Hypothalamus (tissue), 51 donors: ENCODE measurements around the gene EHBP1.
"Not testable (repeated sequence)": the region's sequence is repeated elsewhere in the genome, so short reads cannot be mapped to it uniquely, and the experiment has no call there.

Experiments used
- DNase-seq, 51 donors: peaks; one replicate each; lab custom pipeline; 2025; lab: John Stamatoyannopoulos, UW

EHBP1 gene

GRCh38 chr2:63058144-63058920 is 352.8 kb downstream of the EHBP1 start:
- DNase-seq: no peak

- DNase-seq: no peak
Observed at GRCh38 chr2:63058921-63059792, 353.6 kb downstream of the EHBP1 start.

GRCh38 chr2:63059793-63060471 is 354.4 kb downstream of the EHBP1 start:
- DNase-seq: no peak

- no peak for DNase-seq
Observed at GRCh38 chr2:63060472-63060991, 355.0 kb downstream of the EHBP1 start.

GRCh38 chr2:63064197-63064596 is 358.7 kb downstream of the EHBP1 start:
- no peak for DNase-seq

- DNase-seq: no peak
Observed at GRCh38 chr2:63064661-63065060, 359.1 kb downstream of the EHBP1 start.

- no peak for DNase-seq
Observed at GRCh38 chr2:63066265-63066664, 360.8 kb downstream of the EHBP1 start.

GRCh38 chr2:63066838-63067237 is 361.3 kb downstream of the EHBP1 start:
- no peak for DNase-seq

- no peak for DNase-seq
Observed at GRCh38 chr2:63071664-63072063, 366.2 kb downstream of the EHBP1 start.

GRCh38 chr2:63073994-63074393 is 368.5 kb downstream of the EHBP1 start:
- no peak for DNase-seq

- not testable (repeated sequence) for DNase-seq
Observed at GRCh38 chr2:63074399-63074798, 368.9 kb downstream of the EHBP1 start.

GRCh38 chr2:63078852-63079606 is 373.5 kb downstream of the EHBP1 start:
- DNase-seq: no peak

GRCh38 chr2:63081404-63081803 is 375.9 kb downstream of the EHBP1 start:
- DNase-seq: no peak

- no peak for DNase-seq
Observed at GRCh38 chr2:63086687-63087086, 381.2 kb downstream of the EHBP1 start.

GRCh38 chr2:63092401-63092800 is 386.9 kb downstream of the EHBP1 start:
- no peak for DNase-seq

- no peak for DNase-seq
Observed at GRCh38 chr2:63092857-63093256, 387.3 kb downstream of the EHBP1 start.

GRCh38 chr2:63093502-63093901 is 388.0 kb downstream of the EHBP1 start:
- no peak for DNase-seq
